Measurements from ENCODE around the gene TESK2. TPM values are rescaled to one million over a fixed set of nuclear protein-coding genes. Genes with fewer than 3 reads are reported as not detected.

Gene TESK2
- total and polyA plus RNA-seq, 2 of the 13 experiments (the other 11 are each of a cell fraction or from before 2014, with no cell fraction given), result 5.5 to 9.6 TPM

DNA sequence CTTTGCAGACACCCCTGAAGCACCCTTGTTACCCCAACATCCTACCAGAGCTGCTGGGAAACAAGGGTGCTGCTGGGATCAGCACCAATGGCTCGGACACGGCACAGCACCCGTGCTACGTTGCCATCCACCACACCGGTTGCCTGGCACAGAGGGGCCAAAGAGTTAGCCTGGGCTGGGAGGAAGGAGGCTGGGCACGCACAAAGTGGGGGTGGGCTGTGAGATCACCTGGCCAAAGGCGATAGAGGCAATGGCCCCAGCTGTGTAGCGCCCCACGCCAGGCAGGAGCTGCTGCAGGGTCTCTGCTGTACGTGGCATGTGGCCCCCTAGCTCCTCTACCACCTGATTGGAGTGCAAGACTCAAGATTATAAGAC is 158.6 kb downstream of the TESK2 start:
- peaks cover 34% of the 10 kb centered on the region for H3K4me1 ChIP-seq (ENCODE audit: insufficient read depth, low read length)

More for the DNA sequence above, 158.6 kb downstream of the TESK2 start:
- Histone ChIP-seq H3K27ac (ENCODE audit: extremely low read length, insufficient read depth, low read length) (no peak overlapping the region), H3K27me3 (ENCODE audit: control insufficient read depth in 1 of 2, insufficient read depth in 2 of 2, low read length in 2 of 2) (no peaks in the 10 kb centered on the region), H3K79me2 (ENCODE audit: insufficient read depth, low read length) (no peaks in the 10 kb centered on the region), H3K4me3 (replicated peaks in 1 of 3; ENCODE audit: insufficient read depth in 1 of 3, low read depth in 2 of 3, low read length in 3 of 3) (no peak overlapping the region), H3K36me3 (replicated peaks in 1 of 2; ENCODE audit: control insufficient read depth in 1 of 2, insufficient read depth in 2 of 2, low read length in 2 of 2) (peaks cover 2 to 26% of the 10 kb centered on the region in 2 experiments; a peak in 4 of 5 replicates), H3K4me2 (ENCODE audit: low read depth, low read length) (no peak overlapping the region), H3K9ac (ENCODE audit: insufficient read depth, low read depth, low read length) (no peak overlapping the region), H4K20me1 (ENCODE audit: insufficient read depth, low read length) (no peaks in the 10 kb centered on the region), H3K9me3 (ENCODE audit: low read length) (no peaks in the 10 kb centered on the region), H2AFZ (ENCODE audit: low read length) (no peak overlapping the region)
- DNase-seq (ENCODE audit: low spot score), result no peak
- no TSS peak for BruUV-seq (replicated peaks)
- no peak for TF ChIP-seq ETV5 (CRISPR knock-in tag; IDR thresholded peaks at IDR 0.05; ENCODE audit: borderline replicate concordance)
- TF ChIP-seq, protein P1, sequence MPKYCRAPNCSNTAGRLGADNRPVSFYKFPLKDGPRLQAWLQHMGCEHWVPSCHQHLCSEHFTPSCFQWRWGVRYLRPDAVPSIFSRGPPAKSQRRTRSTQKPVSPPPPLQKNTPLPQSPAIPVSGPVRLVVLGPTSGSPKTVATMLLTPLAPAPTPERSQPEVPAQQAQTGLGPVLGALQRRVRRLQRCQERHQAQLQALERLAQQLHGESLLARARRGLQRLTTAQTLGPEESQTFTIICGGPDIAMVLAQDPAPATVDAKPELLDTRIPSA (CRISPR knock-in tag; IDR thresholded peaks at IDR 0.05; ENCODE audit: borderline replicate concordance), result no peak
- TF ChIP-seq, protein P2, sequence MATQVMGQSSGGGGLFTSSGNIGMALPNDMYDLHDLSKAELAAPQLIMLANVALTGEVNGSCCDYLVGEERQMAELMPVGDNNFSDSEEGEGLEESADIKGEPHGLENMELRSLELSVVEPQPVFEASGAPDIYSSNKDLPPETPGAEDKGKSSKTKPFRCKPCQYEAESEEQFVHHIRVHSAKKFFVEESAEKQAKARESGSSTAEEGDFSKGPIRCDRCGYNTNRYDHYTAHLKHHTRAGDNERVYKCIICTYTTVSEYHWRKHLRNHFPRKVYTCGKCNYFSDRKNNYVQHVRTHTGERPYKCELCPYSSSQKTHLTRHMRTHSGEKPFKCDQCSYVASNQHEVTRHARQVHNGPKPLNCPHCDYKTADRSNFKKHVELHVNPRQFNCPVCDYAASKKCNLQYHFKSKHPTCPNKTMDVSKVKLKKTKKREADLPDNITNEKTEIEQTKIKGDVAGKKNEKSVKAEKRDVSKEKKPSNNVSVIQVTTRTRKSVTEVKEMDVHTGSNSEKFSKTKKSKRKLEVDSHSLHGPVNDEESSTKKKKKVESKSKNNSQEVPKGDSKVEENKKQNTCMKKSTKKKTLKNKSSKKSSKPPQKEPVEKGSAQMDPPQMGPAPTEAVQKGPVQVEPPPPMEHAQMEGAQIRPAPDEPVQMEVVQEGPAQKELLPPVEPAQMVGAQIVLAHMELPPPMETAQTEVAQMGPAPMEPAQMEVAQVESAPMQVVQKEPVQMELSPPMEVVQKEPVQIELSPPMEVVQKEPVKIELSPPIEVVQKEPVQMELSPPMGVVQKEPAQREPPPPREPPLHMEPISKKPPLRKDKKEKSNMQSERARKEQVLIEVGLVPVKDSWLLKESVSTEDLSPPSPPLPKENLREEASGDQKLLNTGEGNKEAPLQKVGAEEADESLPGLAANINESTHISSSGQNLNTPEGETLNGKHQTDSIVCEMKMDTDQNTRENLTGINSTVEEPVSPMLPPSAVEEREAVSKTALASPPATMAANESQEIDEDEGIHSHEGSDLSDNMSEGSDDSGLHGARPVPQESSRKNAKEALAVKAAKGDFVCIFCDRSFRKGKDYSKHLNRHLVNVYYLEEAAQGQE (IDR thresholded peaks at IDR 0.05; ENCODE audit: borderline replicate concordance in 1 of 2, low read depth in 1 of 2, low read length in 2 of 2), result no peak
- no peak for TF ChIP-seq ZNF44 (CRISPR knock-in tag; IDR thresholded peaks at IDR 0.05)
- TF ChIP-seq, protein P3, sequence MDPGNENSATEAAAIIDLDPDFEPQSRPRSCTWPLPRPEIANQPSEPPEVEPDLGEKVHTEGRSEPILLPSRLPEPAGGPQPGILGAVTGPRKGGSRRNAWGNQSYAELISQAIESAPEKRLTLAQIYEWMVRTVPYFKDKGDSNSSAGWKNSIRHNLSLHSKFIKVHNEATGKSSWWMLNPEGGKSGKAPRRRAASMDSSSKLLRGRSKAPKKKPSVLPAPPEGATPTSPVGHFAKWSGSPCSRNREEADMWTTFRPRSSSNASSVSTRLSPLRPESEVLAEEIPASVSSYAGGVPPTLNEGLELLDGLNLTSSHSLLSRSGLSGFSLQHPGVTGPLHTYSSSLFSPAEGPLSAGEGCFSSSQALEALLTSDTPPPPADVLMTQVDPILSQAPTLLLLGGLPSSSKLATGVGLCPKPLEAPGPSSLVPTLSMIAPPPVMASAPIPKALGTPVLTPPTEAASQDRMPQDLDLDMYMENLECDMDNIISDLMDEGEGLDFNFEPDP (CRISPR knock-in tag; conservative IDR thresholded peaks at IDR 0.05), result no peak
- TF ChIP-seq EED (CRISPR knock-in tag; IDR thresholded peaks at IDR 0.05), result no peak
- TF ChIP-seq FOXO1 (CRISPR knock-in tag; IDR thresholded peaks at IDR 0.05), result no peak
- TF ChIP-seq ZBTB8A (CRISPR knock-in tag; IDR thresholded peaks at IDR 0.05; ENCODE audit: borderline replicate concordance, low read depth), result no peak
- no peak for TF ChIP-seq ZNF496 (CRISPR knock-in tag; IDR thresholded peaks at IDR 0.05; ENCODE audit: insufficient replicate concordance)
- no peak for TF ChIP-seq SAFB2 (CRISPR knock-in tag; IDR thresholded peaks at IDR 0.05; ENCODE audit: borderline replicate concordance, low read depth)
- TF ChIP-seq PHB2 (IDR thresholded peaks at IDR 0.05; ENCODE audit: partially characterized antibody), result no peak
- no peak for TF ChIP-seq MAZ (IDR thresholded peaks at IDR 0.05; ENCODE audit: borderline replicate concordance, low read depth, low read length)
- no peak for TF ChIP-seq MAZ (CRISPR knock-in tag; IDR thresholded peaks at IDR 0.05; ENCODE audit: low read depth)
- no peak for TF ChIP-seq SALL1 (CRISPR knock-in tag; IDR thresholded peaks at IDR 0.05)
- no peak for TF ChIP-seq ZBTB1 (CRISPR knock-in tag; IDR thresholded peaks at IDR 0.05; ENCODE audit: borderline replicate concordance)
- TF ChIP-seq ZNF30 (CRISPR knock-in tag; IDR thresholded peaks at IDR 0.05), result no peak
- TF ChIP-seq ZFP90 (CRISPR knock-in tag; IDR thresholded peaks at IDR 0.05; ENCODE audit: borderline replicate concordance), result no peak
- ChIA-PET CTCF (ENCODE audit: low intra/inter-chr PET ratio, low total read pairs) (no interaction called here), POLR2A (interaction anchor here (1.8 kb wide), 1 partner anchor 29 kb away, joined by 7 read pairs; no protein-coding TSS in a partner anchor)
- intact Hi-C loops (cut with micrococcal nuclease; ENCODE audit: unreplicated experiment), result no loop called here
- in situ Hi-C loops (cut with HindIII; ENCODE audit: extremely low pct_ligation_motif_present, low pct_unique_long_range_greater_than_20kb), result no loop called here
- no peak for FAIRE-seq
- WGBS (ENCODE audit: low lambda C conversion rate), result 100% methylated on average over 4 of the region's 10 CpGs
- no peak for ATAC-seq
